GM18870 (cell line): Measurements from ENCODE around the gene PCDHGA1.
A peak's percentile ranks its signal among the peaks of the same experiment; 100 is the strongest.

Source experiments
- ATAC-seq: cut with Tn5 transposase; IDR thresholded peaks from one replicate; pipeline ENCODE4 v1.9.1; 2021; ENCODE audit warnings: moderate library complexity; ENCODE audit not compliant: unreplicated experiment

Gene PCDHGA1

GRCh38 chr5:141490271-141490670 is 160.0 kb downstream of the PCDHGA1 start:
- ATAC-seq, result no peak

GRCh38 chr5:141490771-141491170 is 160.5 kb downstream of the PCDHGA1 start:
- ATAC-seq, result no peak

- no peak for ATAC-seq
Observed at GRCh38 chr5:141491323-141492167, 161.2 kb downstream of the PCDHGA1 start.

- ATAC-seq, result no peak
Observed at GRCh38 chr5:141492168-141492885, 162.0 kb downstream of the PCDHGA1 start.

GRCh38 chr5:141493500-141494422 is 163.4 kb downstream of the PCDHGA1 start:
- no peak for ATAC-seq

- ATAC-seq, result no peak
Observed at GRCh38 chr5:141494761-141495452, 164.6 kb downstream of the PCDHGA1 start.

GRCh38 chr5:141495453-141495811 is 165.1 kb downstream of the PCDHGA1 start:
- ATAC-seq, result no peak

GRCh38 chr5:141496038-141496437 is 165.7 kb downstream of the PCDHGA1 start:
- no peak for ATAC-seq

- no peak for ATAC-seq
Observed at GRCh38 chr5:141501761-141502160, 171.4 kb downstream of the PCDHGA1 start.

GRCh38 chr5:141503681-141504080 is 173.4 kb downstream of the PCDHGA1 start:
- ATAC-seq, result no peak

GRCh38 chr5:141504216-141504615 is 173.9 kb downstream of the PCDHGA1 start:
- ATAC-seq, result no peak

- no peak for ATAC-seq
Observed at GRCh38 chr5:141506381-141507155, 176.3 kb downstream of the PCDHGA1 start.

- no peak for ATAC-seq
Observed at GRCh38 chr5:141507387-141508091, 177.2 kb downstream of the PCDHGA1 start.

- ATAC-seq, result no peak
Observed at GRCh38 chr5:141508440-141508797, 178.1 kb downstream of the PCDHGA1 start.

GRCh38 chr5:141508798-141509611 is 178.7 kb downstream of the PCDHGA1 start:
- ATAC-seq, result peak; percentile 23

GRCh38 chr5:141510160-141510559 is 179.8 kb downstream of the PCDHGA1 start:
- ATAC-seq, result no peak

GRCh38 chr5:141510850-141511601 is 180.7 kb downstream of the PCDHGA1 start:
- no peak for ATAC-seq
